MCF 10A (cell line): Measurements from ENCODE around the gene AKAP7. TPM values are rescaled to one million over a fixed set of nuclear protein-coding genes. Genes with fewer than 3 reads are reported as not detected.

Source experiments
- BruUV-seq: library from RNA; stranded (reverse); fragments of 400-500 nt; replicated peaks from 2 replicates; lab custom pipeline; 2021; lab: Mats Ljungman, UMichigan
- CTCF ChIA-PET: fragments of 300-600 bp; sonication (Branson Sonifier 250); formaldehyde crosslinking; extraction: SDS; loops from one replicate; lab custom pipeline; 2021; ENCODE audit warnings: antibody characterized with exemption, inconsistent platforms; lab: Yijun Ruan, JAX
- POLR2A ChIA-PET: fragments of 300-600, 350-650 bp; sonication (Branson Sonifier 250); formaldehyde crosslinking; extraction: SDS; loops from one replicate; lab custom pipeline; 2020; ENCODE audit warnings: antibody characterized with exemption, inconsistent platforms; lab: Yijun Ruan, JAX
- DNase-seq: peaks from one replicate; pipeline ENCODE4 v3.0.0-alpha.2; 2018; ENCODE audit not compliant: unreplicated experiment
- H3K27ac Mint-ChIP-seq: one replicate; pipeline ENCODE4 v1.8.0; 2022; ENCODE audit warnings: mild to moderate bottlenecking, low read depth, mixed read lengths; ENCODE audit not compliant: unreplicated experiment
- H3K27me3 Mint-ChIP-seq: one replicate; pipeline ENCODE4 v1.8.0; 2022; ENCODE audit warnings: mixed read lengths; ENCODE audit not compliant: insufficient read depth, unreplicated experiment
- H3K36me3 Mint-ChIP-seq: one replicate; pipeline ENCODE4 v1.8.0; 2022; ENCODE audit warnings: mild to moderate bottlenecking, moderate library complexity, mixed read lengths; ENCODE audit not compliant: insufficient read depth, unreplicated experiment
- H3K4me1 Mint-ChIP-seq: one replicate; pipeline ENCODE4 v1.8.0; 2022; ENCODE audit warnings: mixed read lengths; ENCODE audit not compliant: insufficient read depth, unreplicated experiment
- H3K4me3 Mint-ChIP-seq: one replicate; pipeline ENCODE4 v1.8.0; 2022; ENCODE audit warnings: mild to moderate bottlenecking, moderate library complexity, mixed read lengths; ENCODE audit not compliant: unreplicated experiment
- H3K9me3 Mint-ChIP-seq: one replicate; pipeline ENCODE4 v1.8.0; 2022; ENCODE audit warnings: mixed read lengths; ENCODE audit not compliant: unreplicated experiment
- intact Hi-C: fragments of 100-400 bp; cut with micrococcal nuclease; formaldehyde crosslinking; loops from 2 replicates; pipeline ENCODE4 v1.14.1; 2022
- total RNA-seq: library from RNA; stranded (reverse); gene quantifications from 2 replicates; pipeline ENCODE4 v1.2.3, GENCODE V29; 2022
- TF ChIP-seq, protein P1 (sequence below): fragments of 200-600 bp; IDR thresholded peaks from one replicate; pipeline ENCODE4 v1.8.0; 2022; ENCODE audit warnings: antibody characterized with exemption, mild to moderate bottlenecking; ENCODE audit not compliant: unreplicated experiment

Gene AKAP7
- total RNA-seq, 1 experiment from 2014 or later = 5.6 TPM

DNA sequence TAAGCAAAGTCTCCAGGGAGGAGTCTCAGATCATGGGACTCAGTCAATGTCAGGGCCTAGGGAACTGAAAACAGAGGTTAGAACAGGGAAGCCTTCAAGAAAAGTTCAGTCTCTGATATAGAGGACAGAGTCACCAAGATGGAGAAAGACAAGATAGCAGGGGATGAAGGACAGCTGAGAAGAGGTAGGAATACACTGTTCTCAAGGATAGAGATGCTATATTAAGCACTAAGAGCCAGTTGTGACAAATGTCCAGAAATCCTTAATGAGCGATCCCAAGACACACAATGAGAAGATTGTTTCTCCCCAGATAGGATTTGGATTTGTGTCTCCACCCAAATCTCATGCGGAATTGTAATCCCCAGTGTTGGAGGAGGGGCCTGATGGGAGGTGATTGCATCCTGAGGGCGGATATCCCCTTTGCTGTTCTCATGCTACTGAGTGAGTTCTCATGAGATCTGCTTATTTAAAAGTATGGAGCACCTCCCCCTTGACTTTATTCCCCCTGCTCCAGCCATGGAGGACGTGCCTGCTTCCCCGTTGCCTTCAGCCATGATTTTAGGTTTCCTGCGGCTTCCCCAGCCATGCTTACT is 168.2 kb downstream of the AKAP7 start:
- POLR2A ChIA-PET = no interaction called here

DNA sequence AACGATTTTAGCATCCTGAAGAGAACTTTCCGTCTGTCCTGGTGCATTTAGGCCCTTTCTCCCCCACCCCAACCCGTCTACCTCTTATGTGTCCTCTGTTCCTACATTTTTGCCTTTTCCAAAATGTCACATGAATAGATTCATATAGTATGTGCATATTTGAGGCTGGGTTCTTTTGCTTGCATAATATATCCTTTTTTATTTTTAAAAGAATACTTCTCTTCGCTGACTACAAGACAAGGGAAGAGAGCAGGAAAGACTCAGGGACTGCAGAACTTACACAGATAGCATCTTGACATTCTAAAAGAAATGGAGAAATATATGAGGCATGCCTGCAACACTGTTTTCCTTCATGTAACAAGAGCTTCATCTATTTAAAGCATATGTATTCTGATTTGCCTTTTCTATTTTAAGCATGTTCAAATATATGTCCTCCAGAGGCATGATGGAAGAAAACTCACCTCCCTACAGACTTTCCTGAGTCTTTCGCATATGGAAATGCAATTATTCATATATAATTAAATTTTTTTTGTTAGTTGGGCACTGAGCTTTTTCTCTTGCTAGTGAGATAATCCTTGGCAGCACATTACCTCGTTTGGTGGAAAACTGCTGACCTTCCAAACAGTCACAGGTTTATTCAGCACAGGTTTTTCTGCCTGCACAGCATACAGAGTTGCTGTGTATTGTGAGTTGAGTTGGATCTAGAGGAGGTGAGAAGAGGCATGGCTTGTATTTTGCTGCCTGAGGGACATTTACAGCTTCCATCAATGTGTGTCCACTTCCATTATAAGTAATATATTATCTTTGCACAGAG is 170.0 kb downstream of the AKAP7 start:
- Mint-ChIP-seq H3K4me3 (no peak overlapping the region), H3K27me3 (no peaks in the 10 kb centered on the region), H3K9me3 (peaks cover 9% of the 10 kb centered on the region), H3K36me3 (no peaks in the 10 kb centered on the region), H3K27ac (no peak overlapping the region), H3K4me1 (no peaks in the 10 kb centered on the region)
- no peak for DNase-seq
- intact Hi-C loops = no loop called here
- BruUV-seq = no TSS peak
- ChIA-PET CTCF (interaction anchor here (0.7 kb wide), 1 partner anchor 116 kb away, joined by 3 read pairs; no protein-coding TSS in a partner anchor), POLR2A (no interaction called here)
- TF ChIP-seq, protein P1, sequence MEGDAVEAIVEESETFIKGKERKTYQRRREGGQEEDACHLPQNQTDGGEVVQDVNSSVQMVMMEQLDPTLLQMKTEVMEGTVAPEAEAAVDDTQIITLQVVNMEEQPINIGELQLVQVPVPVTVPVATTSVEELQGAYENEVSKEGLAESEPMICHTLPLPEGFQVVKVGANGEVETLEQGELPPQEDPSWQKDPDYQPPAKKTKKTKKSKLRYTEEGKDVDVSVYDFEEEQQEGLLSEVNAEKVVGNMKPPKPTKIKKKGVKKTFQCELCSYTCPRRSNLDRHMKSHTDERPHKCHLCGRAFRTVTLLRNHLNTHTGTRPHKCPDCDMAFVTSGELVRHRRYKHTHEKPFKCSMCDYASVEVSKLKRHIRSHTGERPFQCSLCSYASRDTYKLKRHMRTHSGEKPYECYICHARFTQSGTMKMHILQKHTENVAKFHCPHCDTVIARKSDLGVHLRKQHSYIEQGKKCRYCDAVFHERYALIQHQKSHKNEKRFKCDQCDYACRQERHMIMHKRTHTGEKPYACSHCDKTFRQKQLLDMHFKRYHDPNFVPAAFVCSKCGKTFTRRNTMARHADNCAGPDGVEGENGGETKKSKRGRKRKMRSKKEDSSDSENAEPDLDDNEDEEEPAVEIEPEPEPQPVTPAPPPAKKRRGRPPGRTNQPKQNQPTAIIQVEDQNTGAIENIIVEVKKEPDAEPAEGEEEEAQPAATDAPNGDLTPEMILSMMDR = no peak

More for the DNA sequence above, 168.2 kb downstream of the AKAP7 start:
- no TSS peak for BruUV-seq
- TF ChIP-seq, protein P1 = no peak
- intact Hi-C loops = no loop called here
- no peak overlapping the region for H3K4me3 Mint-ChIP-seq
- no peaks in the 10 kb centered on the region for H3K36me3 Mint-ChIP-seq
- peaks cover 9% of the 10 kb centered on the region for H3K4me1 Mint-ChIP-seq
- DNase-seq = no peak
- H3K9me3 Mint-ChIP-seq = no peaks in the 10 kb centered on the region
- CTCF ChIA-PET = no interaction called here
- H3K27me3 Mint-ChIP-seq = no peaks in the 10 kb centered on the region
- H3K27ac Mint-ChIP-seq = no peak overlapping the region

DNA sequence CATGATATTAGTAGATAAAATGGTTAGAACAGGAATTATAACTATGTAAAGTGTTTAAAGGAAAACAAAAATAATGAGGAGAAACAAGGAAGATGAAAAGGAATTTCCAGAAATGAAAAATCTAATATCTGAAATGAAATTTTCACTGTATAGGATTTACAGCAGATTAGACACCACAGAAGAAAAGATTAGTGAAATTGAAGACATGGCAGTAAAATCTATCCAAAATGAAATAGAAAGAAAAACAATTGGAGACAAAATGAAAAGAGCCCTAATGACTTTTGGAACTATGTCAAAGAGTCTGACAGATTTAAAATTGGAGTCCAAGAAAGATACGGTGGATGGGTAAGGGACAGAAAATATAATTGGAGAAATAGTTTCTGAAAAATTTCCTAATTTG is 174.2 kb downstream of the AKAP7 start:
- H3K9me3 Mint-ChIP-seq = peaks cover 10% of the 10 kb centered on the region
- no peak overlapping the region for H3K4me3 Mint-ChIP-seq
- intact Hi-C loops = no loop called here
- no peak for DNase-seq
- TF ChIP-seq, protein P1 = no peak
- no peaks in the 10 kb centered on the region for H3K4me1 Mint-ChIP-seq
- CTCF ChIA-PET = interaction anchor here (0.7 kb wide), 1 partner anchor 348 kb away, joined by 4 read pairs; no protein-coding TSS in a partner anchor
- no peak overlapping the region for H3K27ac Mint-ChIP-seq
- no TSS peak for BruUV-seq
- H3K36me3 Mint-ChIP-seq = no peaks in the 10 kb centered on the region
- no peaks in the 10 kb centered on the region for H3K27me3 Mint-ChIP-seq
- POLR2A ChIA-PET = no interaction called here

DNA sequence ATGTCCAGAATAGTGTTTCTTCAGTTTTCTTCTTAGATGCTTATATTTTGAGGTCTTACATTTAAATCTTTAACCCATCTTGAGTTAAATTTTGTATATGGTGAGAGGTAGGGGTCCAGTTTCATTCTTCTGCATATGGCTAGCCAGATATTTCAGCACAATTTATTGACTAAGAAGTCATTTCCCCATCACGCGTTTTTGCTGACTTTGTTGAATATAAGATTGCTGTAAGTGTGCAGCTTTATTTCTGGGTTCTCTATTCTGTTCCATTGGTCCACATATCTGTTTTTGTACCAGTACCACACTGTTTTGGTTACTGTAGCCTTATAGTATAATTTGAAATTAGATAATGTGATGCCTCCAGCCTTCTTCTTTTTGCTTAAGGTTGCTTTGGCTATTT is 179.6 kb downstream of the AKAP7 start:
- Mint-ChIP-seq H3K27me3 (no peaks in the 10 kb centered on the region), H3K4me1 (no peaks in the 10 kb centered on the region), H3K36me3 (no peaks in the 10 kb centered on the region), H3K9me3 (peaks cover 20% of the 10 kb centered on the region), H3K4me3 (no peak overlapping the region), H3K27ac (no peak overlapping the region)
- CTCF ChIA-PET = no interaction called here
- POLR2A ChIA-PET = no interaction called here
- intact Hi-C loops = no loop called here
- no peak for DNase-seq
- BruUV-seq = no TSS peak
- TF ChIP-seq, protein P1 = no peak
